WTC11 (cell line): ENCODE data around the gene PRDM12. TPM values are rescaled to one million over a fixed set of nuclear protein-coding genes. Genes with fewer than 3 reads are reported as not detected.

ENCODE experiments used
- ATAC-seq: fragments of 200-7000 bp; cut with Tn5 transposase; 2 replicates; pipeline ENCODE4 v1.10.0; 2021; ENCODE audit warnings: mild to moderate bottlenecking, moderate library complexity
- CTCF ChIA-PET: fragments of 300-600 bp; sonication (Branson Sonifier 250); formaldehyde crosslinking; loops from one replicate; lab custom pipeline; 2021; ENCODE audit warnings: antibody characterized with exemption; lab: Charles Lee
- POLR2A ChIA-PET: fragments of 350-600 bp; sonication (Branson Sonifier 250); formaldehyde crosslinking; loops from one replicate; lab custom pipeline; 2021; ENCODE audit warnings: antibody characterized with exemption; lab: Charles Lee
- DNase-seq: peaks from one replicate; pipeline ENCODE4 v3.0.0; 2021; ENCODE audit warnings: low spot score
- H3K27ac Mint-ChIP-seq: 2 replicates; pipeline ENCODE4 v1.8.0; 2021; ENCODE audit warnings: mixed read lengths
- H3K27me3 Mint-ChIP-seq: 2 replicates; pipeline ENCODE4 v1.8.0; 2021; ENCODE audit warnings: low read depth, mild to moderate bottlenecking, moderate library complexity, mixed read lengths
- H3K36me3 Mint-ChIP-seq: 2 replicates; pipeline ENCODE4 v1.8.0; 2021; ENCODE audit warnings: mixed read lengths
- H3K4me1 Mint-ChIP-seq: 2 replicates; pipeline ENCODE4 v1.8.0; 2022; ENCODE audit warnings: mixed read lengths
- H3K4me3 Mint-ChIP-seq: 2 replicates; pipeline ENCODE4 v1.8.0; 2021; ENCODE audit warnings: mild to moderate bottlenecking, moderate library complexity, mixed read lengths
- H3K9me3 Mint-ChIP-seq: 2 replicates; pipeline ENCODE4 v1.8.0; 2021; ENCODE audit warnings: mixed read lengths
- ATF2 ChIP-seq: sonication (generic); formaldehyde crosslinking; IDR thresholded peaks from 2 replicates; pipeline ENCODE4 v1.8.1; 2022; ENCODE audit warnings: low read depth, missing genetic modification reagents, borderline replicate concordance
- ATF3 ChIP-seq: sonication (generic); formaldehyde crosslinking; conservative IDR thresholded peaks from 2 replicates; pipeline ENCODE4 v1.8.1; 2022; ENCODE audit warnings: mild to moderate bottlenecking, missing genetic modification reagents
- E2F1 ChIP-seq: sonication (generic); formaldehyde crosslinking; IDR thresholded peaks from 2 replicates; pipeline ENCODE4 v1.8.0; 2022; ENCODE audit warnings: mild to moderate bottlenecking, missing genetic modification reagents
- ELF4 ChIP-seq: sonication (generic); formaldehyde crosslinking; IDR thresholded peaks from 2 replicates; pipeline ENCODE4 v1.8.1; 2022; ENCODE audit warnings: low read depth, mild to moderate bottlenecking, moderate library complexity, missing genetic modification reagents
- FOXK1 ChIP-seq: sonication (generic); formaldehyde crosslinking; IDR thresholded peaks from 2 replicates; pipeline ENCODE4 v1.8.0; 2022; ENCODE audit warnings: mild to moderate bottlenecking, moderate library complexity, missing genetic modification reagents
- IRF2 ChIP-seq: sonication (generic); formaldehyde crosslinking; IDR thresholded peaks from 2 replicates; pipeline ENCODE4 v1.8.0; 2022; ENCODE audit warnings: low read depth, missing genetic modification reagents, borderline replicate concordance
- MYBL2 ChIP-seq: sonication (generic); formaldehyde crosslinking; IDR thresholded peaks from 2 replicates; pipeline ENCODE4 v1.8.1; 2023; ENCODE audit warnings: mild to moderate bottlenecking, moderate library complexity, missing genetic modification reagents
- NR1H2 ChIP-seq: sonication (generic); formaldehyde crosslinking; IDR thresholded peaks from 2 replicates; pipeline ENCODE4 v1.9.0; 2021; ENCODE audit warnings: mild to moderate bottlenecking, moderate library complexity, missing genetic modification reagents
- NR2C2 ChIP-seq: sonication (generic); formaldehyde crosslinking; IDR thresholded peaks from 2 replicates; pipeline ENCODE4 v1.8.0; 2022; ENCODE audit warnings: mild to moderate bottlenecking, missing genetic modification reagents
- PRDM15 ChIP-seq: sonication (generic); formaldehyde crosslinking; IDR thresholded peaks from 2 replicates; pipeline ENCODE4 v1.8.0; 2022; ENCODE audit warnings: missing genetic modification reagents
- ZNF138 ChIP-seq: sonication (generic); formaldehyde crosslinking; conservative IDR thresholded peaks from 2 replicates; pipeline ENCODE4 v1.8.1; 2022; ENCODE audit warnings: mild to moderate bottlenecking, moderate library complexity, missing genetic modification reagents
- ZNF532 ChIP-seq: fragments of 250-450 bp; sonication (Bioruptor Pico); IDR thresholded peaks from 2 replicates; pipeline ENCODE4 v1.9.0; 2021; ENCODE audit warnings: mild to moderate bottlenecking, borderline replicate concordance
- ZSCAN18 ChIP-seq: fragments of 250-450 bp; sonication (Bioruptor Pico); IDR thresholded peaks from 2 replicates; pipeline ENCODE4 v2.1.2; 2022; ENCODE audit warnings: mild to moderate bottlenecking, moderate library complexity
- total RNA-seq: library from RNA; stranded (reverse); gene quantifications from 3 replicates; pipeline ENCODE4 v1.2.3, GENCODE V29; 2021

PRDM12 gene
- total RNA-seq, 1 experiment from 2014 or later, result 0.09 TPM

- TF ChIP-seq ZNF532, result no peak
These were observed 30.1 kb upstream of the PRDM12 start (continued) for GRCh38 chr9:130634191-130634768.

- H3K27me3 Mint-ChIP-seq, result no peaks in the 10 kb centered on the region
These were observed 29.6 kb upstream of the PRDM12 start for GRCh38 chr9:130634801-130635200.

More at GRCh38 chr9:130634801-130635200, 29.6 kb upstream of the PRDM12 start:
- peak overlapping the region; percentile 87; the same call in 1 of the 2 replicates for H3K27ac Mint-ChIP-seq
- no peak for TF ChIP-seq ATF2 (CRISPR knock-in tag)
- TF ChIP-seq ATF3, result no peak
- no peak for TF ChIP-seq FOXK1 (CRISPR knock-in tag)
- no peak for TF ChIP-seq PRDM15 (CRISPR knock-in tag)
- TF ChIP-seq E2F1, result no peak
- no peak for TF ChIP-seq ZSCAN18
- no peak for TF ChIP-seq IRF2
- TF ChIP-seq MYBL2 (CRISPR knock-in tag), result no peak
- no peak for TF ChIP-seq NR1H2
- TF ChIP-seq ZNF138, result no peak
- no peak for TF ChIP-seq ELF4 (CRISPR knock-in tag)
- TF ChIP-seq NR2C2 (CRISPR knock-in tag), result no peak
- peaks cover 35% of the 10 kb centered on the region for H3K36me3 Mint-ChIP-seq
- H3K4me1 Mint-ChIP-seq, result peaks cover 23% of the 10 kb centered on the region
- ChIA-PET POLR2A (no interaction called here), CTCF (interaction anchor here (0.8 kb wide), 1 partner anchor 31 kb away, joined by 3 read pairs; no protein-coding TSS in a partner anchor)
- H3K9me3 Mint-ChIP-seq, result no peaks in the 10 kb centered on the region
- DNase-seq (no peak), ATAC-seq (no peak)
- H3K4me3 Mint-ChIP-seq, result no peak overlapping the region
